Endothelial cell of umbilical vein (primary cell): Measurements from ENCODE around the gene CA14. TPM values are rescaled to one million over a fixed set of nuclear protein-coding genes. Genes with fewer than 3 reads are reported as not detected.

ENCODE experiments used
- BruUV-seq: library from RNA; stranded (reverse); fragments of 400-500 nt; replicated peaks from 2 replicates; lab custom pipeline; 2021; lab: Mats Ljungman, UMichigan
- CTCF ChIA-PET: fragments of 300-600, 350-600 bp; sonication (Branson Sonifier 250); formaldehyde crosslinking; loops from one replicate; lab custom pipeline; 2021; ENCODE audit warnings: antibody characterized with exemption, inconsistent platforms; lab: Charles Lee
- POLR2A ChIA-PET: fragments of 300-600, 350-600 bp; sonication (Branson Sonifier 250); formaldehyde crosslinking; loops from one replicate; lab custom pipeline; 2021; ENCODE audit warnings: antibody characterized with exemption, inconsistent platforms; lab: Charles Lee
- DNase-seq: peaks from one replicate; pipeline ENCODE4 v3.0.0-alpha.2; 2011; ENCODE audit warnings: low read depth, low spot score
- FAIRE-seq: peaks from 2 replicates; lab custom pipeline; 2011; peaks lifted over from hg19 to GRCh38; lab: Jason Lieb, UNC
- H2AFZ ChIP-seq: 2 replicates; pipeline ENCODE4 v1.6.0; 2012; ENCODE audit warnings: low read depth, low read length, control low read depth, inconsistent platforms
- H3K27ac ChIP-seq: 2 replicates; pipeline ENCODE4 v1.5.1; 2011; ENCODE audit warnings: low read depth, mild to moderate bottlenecking, control low read depth, low read length, moderate library complexity; ENCODE audit not compliant: insufficient read depth
- H3K27me3 ChIP-seq, 2 experiments: 2 replicates each; pipeline versions ENCODE4 v1.6.0 to v1.6.1; 2011; ENCODE audit warnings: low read length in 2 of 2, mixed read lengths in 1 of 2; ENCODE audit not compliant: control insufficient read depth in 2 of 2, insufficient read depth in 2 of 2
- H3K36me3 ChIP-seq, 2 experiments: 2 replicates in 1 of 2; 3 replicates in 1 of 2; pipeline ENCODE4 v1.5.1; 2011; ENCODE audit warnings: low read length in 2 of 2, mild to moderate bottlenecking in 1 of 2, moderate library complexity in 1 of 2; ENCODE audit not compliant: control insufficient read depth in 2 of 2, insufficient read depth in 2 of 2; ENCODE audit errors: extremely low read depth in 1 of 2
- H3K4me1 ChIP-seq: 3 replicates; pipeline ENCODE4 v1.5.1; 2011; ENCODE audit warnings: mild to moderate bottlenecking, low read length; ENCODE audit not compliant: control insufficient read depth, insufficient read depth; ENCODE audit errors: extremely low read depth
- H3K4me2 ChIP-seq: 2 replicates; pipeline ENCODE4 v1.6.1; 2011; ENCODE audit warnings: low read length, control low read depth, mixed read lengths; ENCODE audit not compliant: insufficient read depth
- H3K4me3 ChIP-seq, 3 experiments: fragments of 200-600 bp in 1 of 3; sonication (generic), shearing (Covaris generic) in 1 of 3; replicated peaks in 1 of 3; 2 replicates each; pipeline ENCODE4 v1.5.1; 2011 to 2016; ENCODE audit warnings: control low read depth in 3 of 3, low read length in 3 of 3, mild to moderate bottlenecking in 2 of 3, inconsistent platforms in 1 of 3, low read depth in 1 of 3, moderate library complexity in 1 of 3; ENCODE audit not compliant: insufficient read depth in 1 of 3
- H3K79me2 ChIP-seq: 2 replicates; pipeline ENCODE4 v1.6.0; 2012; ENCODE audit warnings: low read length, inconsistent platforms; ENCODE audit not compliant: control insufficient read depth, insufficient read depth
- H3K9ac ChIP-seq: replicated peaks from 2 replicates; pipeline ENCODE3; 2011; ENCODE audit warnings: low read length, control low read depth; ENCODE audit not compliant: insufficient read depth; ENCODE audit errors: extremely low read depth
- H3K9me1 ChIP-seq: replicated peaks from 3 replicates; pipeline ENCODE4 v1.6.0; 2011; ENCODE audit warnings: mild to moderate bottlenecking, low read length; ENCODE audit not compliant: control insufficient read depth, insufficient read depth; ENCODE audit errors: extremely low read depth
- H3K9me3 ChIP-seq: replicated peaks from 2 replicates; pipeline ENCODE4 v1.5.1; 2012; ENCODE audit warnings: low read length, inconsistent platforms; ENCODE audit not compliant: control insufficient read depth, insufficient read depth
- H4K20me1 ChIP-seq: replicated peaks from 2 replicates; pipeline ENCODE3; 2011; ENCODE audit warnings: mild to moderate bottlenecking, low read length; ENCODE audit not compliant: control insufficient read depth, insufficient read depth; ENCODE audit errors: extremely low read depth
- FOS ChIP-seq: IDR thresholded peaks from 2 replicates; pipeline ENCODE4 v1.6.1; 2011; ENCODE audit warnings: mild to moderate bottlenecking, low read length, moderate library complexity, borderline replicate concordance; ENCODE audit not compliant: insufficient read depth
- JUN ChIP-seq: IDR thresholded peaks from 2 replicates; pipeline ENCODE4 v1.6.1; 2011; ENCODE audit warnings: borderline replicate concordance, low read depth; ENCODE audit not compliant: insufficient read length, insufficient read depth
- MYC ChIP-seq: IDR thresholded peaks from one replicate; pipeline ENCODE4 v1.6.1; 2011; ENCODE audit warnings: mild to moderate bottlenecking, low read depth, low read length
- POLR2A ChIP-seq: IDR thresholded peaks from 2 replicates; pipeline ENCODE4 v1.6.1; 2012; ENCODE audit warnings: low read depth, mild to moderate bottlenecking, control low read depth, low read length
- dilution Hi-C: fragments of 300-500 bp; cut with MboI; formaldehyde crosslinking; loops from one replicate; pipeline ENCODE4 v1.15.0; 2019; ENCODE audit warnings: low sequenced_read_pairs; ENCODE audit not compliant: extremely low pct_ligation_motif_present
- intact Hi-C: fragments of 100-400 bp; cut with micrococcal nuclease; formaldehyde crosslinking; loops from one replicate; pipeline ENCODE4 v1.10.0; 2022
- polyA plus RNA-seq, 4 experiments: library from polyadenylated mRNA; depleted of rRNA in 3 of 4; stranded (reverse) in 3 of 4; unstranded in 1 of 4; fragments of >200 nt; gene quantifications; 2 replicates each; pipeline versions ENCODE4 v1.2.1 to v1.2.3, GENCODE V29; 2011 to 2012; ENCODE audit warnings: missing spikeins in 1 of 4
- total RNA-seq: library from RNA; stranded (reverse); gene quantifications from 2 replicates; pipeline ENCODE4 v1.2.3, GENCODE V29; 2021
- TF ChIP-seq, protein P1 (sequence below): IDR thresholded peaks from 2 replicates; pipeline ENCODE4 v1.6.1; 2011; ENCODE audit not compliant: insufficient read depth, insufficient read length
- TF ChIP-seq, protein P2 (sequence below), 2 donors: IDR thresholded peaks; 1 replicate in 1 of 2; 2 replicates in 1 of 2; pipeline ENCODE4 v1.5.1; 2011; ENCODE audit warnings: low read length in 2 of 2, mild to moderate bottlenecking in 2 of 2, moderate library complexity in 2 of 2, control low read depth in 1 of 2, inconsistent platforms in 1 of 2, low read depth in 1 of 2; ENCODE audit not compliant: insufficient read depth in 1 of 2; ENCODE audit errors: extremely low read depth in 1 of 2

CA14 gene
- total and polyA plus RNA-seq, 2 donors (not counting 3 experiments of a cell fraction or from before 2014, with no cell fraction given), result not detected

DNA sequence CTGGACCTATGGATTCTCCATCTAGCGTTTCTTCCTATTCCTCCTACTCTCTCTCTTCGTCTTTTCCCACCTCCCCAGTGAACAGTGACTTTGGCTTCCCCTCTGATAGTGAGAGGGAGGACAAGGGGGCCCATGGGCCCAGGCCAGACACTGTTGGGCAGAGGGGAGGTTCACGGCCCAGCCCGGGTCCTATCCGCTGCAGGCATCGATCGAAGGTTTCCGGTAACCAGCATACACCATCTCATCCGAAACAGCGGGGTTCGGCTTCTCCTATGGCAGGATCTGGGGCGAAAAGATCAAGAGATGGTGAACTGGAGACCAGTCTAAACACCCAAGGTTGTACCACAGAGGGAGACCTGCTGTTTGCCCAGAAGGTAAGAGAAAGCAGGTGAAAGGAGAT is 25.7 kb downstream of the CA14 start:
- no peak overlapping the region for H3K4me3 ChIP-seq

More for the DNA sequence above, 25.7 kb downstream of the CA14 start:
- Histone ChIP-seq H3K9ac (no peak overlapping the region), H3K36me3 (no peaks in the 10 kb centered on the region), H3K4me1 (peaks cover 10% of the 10 kb centered on the region), H4K20me1 (no peaks in the 10 kb centered on the region), H3K27ac (no peak overlapping the region), H3K4me2 (no peak overlapping the region), H3K27me3 (peaks cover 0 to 8% of the 10 kb centered on the region in 2 experiments), H3K9me3 (no peaks in the 10 kb centered on the region), H3K9me1 (no peaks in the 10 kb centered on the region), H3K79me2 (no peaks in the 10 kb centered on the region), H2AFZ (no peak overlapping the region)
- intact Hi-C loops, result no loop called here
- no peak for FAIRE-seq
- TF ChIP-seq MYC, result no peak
- no peak for TF ChIP-seq FOS
- TF ChIP-seq, protein P1, sequence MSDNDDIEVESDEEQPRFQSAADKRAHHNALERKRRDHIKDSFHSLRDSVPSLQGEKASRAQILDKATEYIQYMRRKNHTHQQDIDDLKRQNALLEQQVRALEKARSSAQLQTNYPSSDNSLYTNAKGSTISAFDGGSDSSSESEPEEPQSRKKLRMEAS, result no peak
- TF ChIP-seq JUN, result no peak
- TF ChIP-seq, protein P2, sequence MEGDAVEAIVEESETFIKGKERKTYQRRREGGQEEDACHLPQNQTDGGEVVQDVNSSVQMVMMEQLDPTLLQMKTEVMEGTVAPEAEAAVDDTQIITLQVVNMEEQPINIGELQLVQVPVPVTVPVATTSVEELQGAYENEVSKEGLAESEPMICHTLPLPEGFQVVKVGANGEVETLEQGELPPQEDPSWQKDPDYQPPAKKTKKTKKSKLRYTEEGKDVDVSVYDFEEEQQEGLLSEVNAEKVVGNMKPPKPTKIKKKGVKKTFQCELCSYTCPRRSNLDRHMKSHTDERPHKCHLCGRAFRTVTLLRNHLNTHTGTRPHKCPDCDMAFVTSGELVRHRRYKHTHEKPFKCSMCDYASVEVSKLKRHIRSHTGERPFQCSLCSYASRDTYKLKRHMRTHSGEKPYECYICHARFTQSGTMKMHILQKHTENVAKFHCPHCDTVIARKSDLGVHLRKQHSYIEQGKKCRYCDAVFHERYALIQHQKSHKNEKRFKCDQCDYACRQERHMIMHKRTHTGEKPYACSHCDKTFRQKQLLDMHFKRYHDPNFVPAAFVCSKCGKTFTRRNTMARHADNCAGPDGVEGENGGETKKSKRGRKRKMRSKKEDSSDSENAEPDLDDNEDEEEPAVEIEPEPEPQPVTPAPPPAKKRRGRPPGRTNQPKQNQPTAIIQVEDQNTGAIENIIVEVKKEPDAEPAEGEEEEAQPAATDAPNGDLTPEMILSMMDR (IDR thresholded peaks at IDR 0.05; ENCODE audit: extremely low read depth in 1 of 2, insufficient read depth in 1 of 2, low read depth in 1 of 2, low read length in 2 of 2), result no peak
- no peak for TF ChIP-seq POLR2A
- dilution Hi-C loops, result no loop called here
- ChIA-PET POLR2A (no interaction called here), CTCF (interaction anchor here (16.3 kb wide), 1 partner anchor 26 kb away, joined by 466 read pairs; the partner anchor contains the start of gene CA14)
- no TSS peak for BruUV-seq
- no peak for DNase-seq
